ENCODE data around the gene SLC41A2.

SLC41A2 gene

GRCh38 chr12:104958001-104958804 lies at the start of gene SLC41A2:
Gene SLC41A2, minus strand, starts transcription at chr12:104958290. Its CDS starts 29,763 bp downstream, at chr12:104928527.
- Histone ChIP-seq H3K27ac (peak within 1 kb of the TSS; percentile 90 to 93), H3K4me3 (peak within 1 kb of the TSS; percentile 94)
- TF ChIP-seq CTCF (IDR thresholded peaks at IDR 0.05) = no peak
- DNase-seq (ENCODE audit: low spot score) = peak; percentile 89

GRCh38 chr12:105001476-105001875 lies 43.4 kb upstream of the SLC41A2 start:
- DNase-seq (ENCODE audit: low spot score) = no peak
- H3K4me3 ChIP-seq = no peak overlapping the region
- H3K27ac ChIP-seq = no peak overlapping the region
- TF ChIP-seq CTCF (IDR thresholded peaks at IDR 0.05) = no peak

GRCh38 chr12:104999347-104999685 lies 41.2 kb upstream of the SLC41A2 start:
- TF ChIP-seq CTCF (IDR thresholded peaks at IDR 0.05) = no peak

GRCh38 chr12:104998423-104999346 lies 40.6 kb upstream of the SLC41A2 start:
- Histone ChIP-seq H3K27ac (no peak overlapping the region), H3K4me3 (no peak overlapping the region)
- TF ChIP-seq CTCF (IDR thresholded peaks at IDR 0.05) = no peak
- DNase-seq (ENCODE audit: low spot score) = no peak

More at GRCh38 chr12:104999347-104999685, 41.2 kb upstream of the SLC41A2 start:
- no peak for DNase-seq (ENCODE audit: low spot score)
- H3K27ac ChIP-seq = no peak overlapping the region
- no peak overlapping the region for H3K4me3 ChIP-seq

GRCh38 chr12:104997541-104997940 lies 39.5 kb upstream of the SLC41A2 start:
- Histone ChIP-seq H3K27ac (no peak overlapping the region), H3K4me3 (no peak overlapping the region)
- DNase-seq (ENCODE audit: low spot score) = no peak
- no peak for TF ChIP-seq CTCF (IDR thresholded peaks at IDR 0.05)

- Histone ChIP-seq H3K27ac (no peak overlapping the region), H3K4me3 (no peak overlapping the region)
- TF ChIP-seq CTCF (IDR thresholded peaks at IDR 0.05) = no peak
- DNase-seq (ENCODE audit: low spot score) = no peak
These were observed 36.2 kb upstream of the SLC41A2 start for GRCh38 chr12:104994336-104994735.
